Astrocyte (in vitro differentiated cells and primary cell): Measurements from ENCODE around the gene ANTXR2.

Source experiments
- CTCF ChIP-seq: IDR thresholded peaks from 2 replicates; pipeline ENCODE4 v1.5.1; 2011; ENCODE audit warnings: low read depth, mild to moderate bottlenecking, inconsistent platforms, low read length, moderate library complexity; ENCODE audit not compliant: insufficient read depth
- EZH2 ChIP-seq: IDR thresholded peaks from 2 replicates; pipeline ENCODE4 v1.6.1; 2012; ENCODE audit warnings: mild to moderate bottlenecking, low read length, inconsistent platforms; ENCODE audit not compliant: insufficient read depth

DNA sequence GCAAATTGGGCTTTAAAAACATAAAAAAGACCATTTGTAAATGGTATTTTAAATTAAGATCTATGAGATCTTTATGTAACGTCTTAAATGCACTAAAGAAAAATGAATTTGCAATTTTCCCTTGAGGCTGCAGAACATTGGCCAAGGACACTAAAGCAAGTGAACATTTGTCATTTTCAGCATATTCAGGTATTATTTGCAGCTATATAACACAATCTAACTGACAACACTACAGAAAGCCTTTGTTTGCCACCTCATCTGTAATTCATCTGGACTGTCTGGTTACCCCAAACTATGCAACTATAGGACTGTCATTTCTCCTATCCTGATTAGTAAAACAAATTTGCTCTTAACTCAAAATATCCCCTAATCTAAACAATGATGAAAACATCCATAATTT, 74.8 kb downstream of the ANTXR2 start:
- no peak for TF ChIP-seq CTCF
- no peak for TF ChIP-seq EZH2
